ENCODE data around the gene TMEM131.
A peak's percentile ranks its signal among the peaks of the same experiment; 100 is the strongest.

TMEM131 gene

DNA sequence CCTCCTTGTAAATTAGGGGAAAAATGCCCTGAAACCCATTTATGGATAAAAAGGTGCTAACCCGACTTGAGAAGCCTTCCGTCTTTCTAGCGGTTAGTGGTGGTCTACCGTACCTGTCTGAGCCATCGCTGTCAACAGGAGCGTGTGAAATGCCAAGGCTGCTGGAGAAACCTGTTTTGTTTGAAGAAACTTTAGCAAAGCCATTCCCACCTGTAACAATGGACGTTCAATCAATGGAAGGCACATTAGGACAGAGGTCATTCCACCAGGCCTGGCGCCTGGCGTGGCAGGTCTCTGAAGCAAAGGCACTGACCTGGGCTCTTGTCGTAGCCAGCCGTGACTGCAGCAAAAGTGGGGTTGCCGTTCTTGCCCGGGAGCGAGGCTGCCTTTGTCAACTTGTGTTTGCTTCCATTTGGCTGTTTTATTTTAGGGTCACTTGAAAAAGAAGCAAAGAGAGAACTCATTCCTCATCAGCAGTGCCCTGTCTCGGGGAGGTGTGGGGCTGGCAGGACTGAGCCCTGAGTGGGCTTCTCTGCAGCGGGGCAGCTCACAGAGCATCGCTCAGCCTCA, 235.2 kb downstream of the TMEM131 start:
- DNase-seq (ENCODE audit: low spot score) = no peak

DNA sequence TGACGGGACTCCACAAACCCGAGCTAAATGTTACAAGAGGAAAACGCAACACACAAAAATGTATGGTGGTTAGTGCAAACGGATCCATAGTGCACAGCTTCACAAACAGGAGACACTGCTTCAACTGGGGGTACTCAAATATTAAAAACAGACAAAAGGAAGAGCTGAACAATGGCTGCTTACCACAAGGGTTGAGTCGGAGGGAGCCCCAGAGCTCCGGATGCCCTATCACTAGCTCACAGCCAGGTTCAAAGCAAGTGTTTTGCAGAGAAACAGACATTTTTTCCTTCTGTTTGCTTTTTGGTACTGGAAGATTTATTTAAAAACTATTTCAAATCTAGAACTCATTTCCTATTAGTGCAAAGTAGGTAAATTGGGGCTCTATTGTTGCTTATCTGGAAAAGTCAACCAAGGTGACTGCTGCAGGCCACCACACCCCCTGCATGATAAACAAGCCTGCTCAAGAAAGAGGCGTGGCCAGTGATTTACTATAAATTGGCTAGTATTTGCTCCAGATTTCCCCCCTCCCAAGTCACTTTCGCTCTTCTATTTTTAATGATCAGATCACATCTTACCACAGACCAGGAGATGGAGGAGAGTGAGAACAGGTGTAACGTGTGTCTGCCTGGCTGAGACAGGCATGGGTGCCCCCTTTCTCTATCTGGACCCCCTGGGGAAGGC, 235.9 kb downstream of the TMEM131 start:
- DNase-seq (ENCODE audit: low spot score) = no peak

DNA sequence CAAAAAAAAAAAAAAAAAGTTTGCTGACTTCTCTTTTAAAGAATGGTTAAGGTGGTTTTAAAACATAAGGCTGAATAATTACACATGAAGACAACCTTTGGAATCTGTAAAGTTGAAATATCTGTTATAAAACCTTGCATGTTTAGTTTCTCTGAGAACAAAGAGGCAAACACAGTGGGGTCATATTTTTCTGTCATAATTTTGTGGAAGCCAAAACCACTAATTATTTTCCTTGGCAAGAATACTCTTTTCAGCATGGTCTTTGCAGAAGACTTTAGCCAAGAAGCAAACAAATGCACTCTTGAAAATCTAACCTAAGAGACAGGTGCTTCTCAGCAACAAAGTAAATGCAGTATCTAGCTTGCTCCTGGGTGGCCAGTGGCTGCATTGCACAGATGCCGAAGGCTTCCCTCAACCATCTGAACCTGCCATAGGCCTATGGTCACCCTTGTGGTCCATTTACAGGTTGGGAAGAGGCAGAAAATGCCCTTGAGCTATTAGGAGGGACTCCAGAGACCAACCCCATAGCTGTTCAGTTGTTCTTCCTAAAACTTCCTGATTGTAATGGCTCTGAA, 237.5 kb downstream of the TMEM131 start:
- no peak for DNase-seq (ENCODE audit: low spot score)

DNA sequence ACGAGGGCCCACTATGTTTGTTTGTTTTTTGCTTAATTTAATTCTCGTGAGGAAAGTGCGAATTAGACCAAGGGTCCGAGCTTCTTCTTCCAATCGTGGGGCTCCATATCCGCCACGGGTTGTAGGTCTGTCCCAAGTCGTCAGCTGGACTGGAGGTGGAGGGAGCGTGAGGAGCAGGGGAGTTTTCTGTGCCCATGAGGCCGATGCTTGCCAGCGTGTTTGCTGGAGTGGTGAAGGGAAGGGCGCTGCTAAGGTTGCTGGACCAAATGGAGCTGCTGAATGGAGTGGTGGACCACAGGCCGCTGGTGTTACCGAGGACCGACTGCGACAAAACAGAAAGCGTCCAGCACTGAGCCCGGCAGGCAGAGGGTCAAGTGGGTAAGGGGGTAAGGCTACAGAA, 238.7 kb downstream of the TMEM131 start:
- no peak for DNase-seq (ENCODE audit: low spot score)

DNA sequence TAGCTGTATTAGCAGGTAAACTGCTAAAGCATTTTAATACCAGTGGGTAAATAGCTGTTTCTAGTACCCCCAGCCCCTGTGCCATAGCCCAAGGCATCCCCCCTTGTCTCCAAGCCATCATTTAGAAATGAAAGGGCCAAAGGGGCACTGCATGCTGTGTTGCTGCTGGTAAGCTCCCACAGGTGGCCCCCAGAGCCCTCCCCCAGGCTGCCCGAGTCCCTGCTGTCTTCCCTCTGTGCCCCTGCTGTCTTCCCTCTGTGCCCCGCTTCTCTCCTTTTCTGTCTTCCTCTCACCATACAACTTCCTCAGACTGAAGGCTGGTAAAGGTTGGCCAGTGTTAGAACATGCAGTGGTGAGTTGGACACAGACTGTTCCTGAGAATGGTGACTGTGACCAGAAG, 240.3 kb downstream of the TMEM131 start:
- no peak for DNase-seq (ENCODE audit: low spot score)

DNA sequence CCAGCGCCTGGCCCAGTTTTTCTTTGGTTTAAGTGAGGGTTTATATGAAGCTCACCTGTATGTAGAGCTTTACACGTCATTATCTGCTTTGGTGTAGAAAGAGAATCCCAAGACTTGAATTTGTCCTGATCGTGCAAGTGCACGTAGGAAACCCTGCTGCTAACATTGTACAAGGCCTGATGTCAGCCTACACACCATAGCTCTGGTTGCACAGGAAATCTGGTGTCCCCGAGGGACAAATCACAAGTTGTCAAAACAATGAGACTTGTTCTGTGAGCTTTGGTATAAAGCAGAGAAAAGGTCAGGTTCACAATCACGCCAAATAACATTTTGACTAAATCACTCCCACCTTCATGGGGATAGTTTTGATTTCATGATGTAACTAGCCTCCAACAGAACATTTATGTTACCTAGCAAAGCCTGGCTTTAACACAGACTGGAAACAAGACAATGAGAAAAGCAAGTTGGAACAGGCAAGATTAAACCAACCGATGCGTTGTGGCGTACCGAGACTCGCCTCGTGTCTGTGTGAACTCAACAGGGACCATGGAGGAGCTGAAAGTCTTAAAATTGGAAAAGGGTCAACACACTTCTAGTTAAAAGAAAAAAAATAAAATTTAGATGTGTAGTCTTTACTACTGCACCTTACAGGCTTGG, 240.9 kb downstream of the TMEM131 start:
- no peak for DNase-seq (ENCODE audit: low spot score)

DNA sequence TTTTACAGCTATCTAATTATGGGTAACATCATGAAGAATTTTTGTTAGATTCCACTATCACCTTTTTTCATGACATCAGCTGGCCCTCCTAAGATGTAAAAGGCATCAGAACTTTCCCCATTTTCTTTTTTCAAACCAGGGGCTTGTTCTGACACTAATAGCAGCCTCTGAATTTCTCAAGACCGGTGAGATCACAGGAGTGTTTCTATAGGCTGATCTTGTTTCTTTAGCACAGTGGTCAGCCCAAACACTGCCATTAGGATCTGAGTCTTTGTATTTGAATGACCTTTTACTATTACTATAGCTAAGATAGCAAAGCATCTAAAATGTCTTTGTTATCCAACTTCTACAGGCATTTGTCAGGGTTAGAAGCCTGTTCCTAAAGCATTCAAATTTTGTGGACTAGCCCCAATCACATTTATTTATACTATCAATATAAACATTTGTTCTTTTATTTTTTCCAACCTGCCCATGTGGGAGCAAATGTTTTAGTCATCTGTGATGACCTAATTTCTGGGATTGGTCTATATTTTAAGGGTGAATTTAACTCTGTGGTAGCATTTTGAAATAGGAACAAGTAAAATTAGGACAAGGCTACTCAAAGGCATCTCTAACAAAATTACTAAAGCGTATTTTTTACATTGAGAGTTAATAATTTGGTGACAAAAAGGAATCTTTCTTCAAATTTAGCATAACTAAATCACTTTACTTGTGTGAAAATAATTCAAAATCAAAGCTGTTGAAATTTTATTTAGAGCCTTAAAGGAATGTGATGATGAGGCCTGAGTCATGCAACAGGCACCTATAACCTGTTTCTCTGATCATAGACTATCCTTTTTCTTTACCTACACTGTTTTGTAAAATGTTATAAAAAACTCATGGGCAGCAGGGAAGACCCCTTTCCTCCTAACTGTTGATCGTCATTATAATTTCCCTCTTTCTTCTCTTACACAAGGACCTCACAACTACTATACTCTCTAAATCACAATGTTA, 243.1 kb downstream of the TMEM131 start:
- DNase-seq (ENCODE audit: low spot score) = no peak

DNA sequence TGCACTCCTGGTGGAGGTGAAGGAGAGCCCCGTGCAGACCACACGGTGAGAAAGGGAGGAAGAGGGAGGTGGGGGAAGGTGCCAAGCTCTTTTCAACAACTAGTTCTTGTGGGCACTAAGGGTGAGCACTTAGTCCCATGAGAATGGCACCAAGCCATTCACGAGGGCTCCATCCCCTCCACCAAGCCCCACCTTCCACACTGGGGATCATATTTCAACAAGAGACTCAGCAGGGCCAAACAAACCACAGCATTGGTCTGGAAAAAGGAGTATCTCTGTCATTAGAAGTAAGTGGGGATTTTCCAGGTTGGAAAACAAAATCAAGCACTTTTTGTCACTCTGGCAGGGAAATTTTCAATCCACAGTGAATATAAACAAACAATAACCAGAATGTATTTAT, 244.0 kb downstream of the TMEM131 start:
- DNase-seq (ENCODE audit: low spot score) = no peak

DNA sequence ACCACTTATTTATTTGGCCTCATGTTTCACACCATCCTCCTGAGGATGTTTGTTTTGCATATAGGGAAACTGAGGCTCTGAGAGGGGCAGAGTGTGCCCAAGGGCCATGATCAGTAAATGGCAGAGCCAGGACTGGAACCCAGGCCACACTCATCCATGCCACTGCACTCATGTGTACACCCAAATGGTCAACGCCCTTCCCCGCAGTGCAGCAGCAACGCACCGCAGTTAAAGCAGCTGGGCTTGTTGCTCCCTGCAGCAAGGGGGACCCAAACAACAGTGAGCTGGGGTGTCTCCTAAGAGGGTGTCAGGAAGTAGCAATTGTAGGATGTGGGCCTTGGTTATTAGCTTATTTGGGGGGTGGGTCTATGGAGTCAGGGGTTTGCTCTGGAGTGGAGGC, 245.7 kb downstream of the TMEM131 start:
- DNase-seq (ENCODE audit: low spot score) = no peak

DNA sequence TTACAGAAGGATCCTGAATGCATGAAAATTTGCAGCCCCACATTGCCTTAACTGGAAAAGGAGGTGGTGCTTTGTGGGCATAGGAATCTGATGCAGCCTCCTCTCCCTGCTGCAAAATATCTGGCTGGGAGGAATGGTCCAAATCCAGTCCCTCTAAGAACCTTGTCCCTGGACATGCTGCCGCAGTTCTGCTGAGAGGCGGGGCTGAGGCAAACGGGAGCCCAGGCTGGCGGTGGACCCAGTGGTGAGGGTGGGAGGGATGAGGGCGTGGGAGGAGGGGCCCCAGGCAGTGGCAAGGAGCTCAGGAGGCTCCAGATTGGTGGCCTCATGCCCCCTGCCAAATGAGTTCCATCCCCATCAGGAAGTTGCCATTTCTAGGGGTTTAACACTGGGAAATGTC, 246.2 kb downstream of the TMEM131 start:
- no peak for DNase-seq (ENCODE audit: low spot score)

DNA sequence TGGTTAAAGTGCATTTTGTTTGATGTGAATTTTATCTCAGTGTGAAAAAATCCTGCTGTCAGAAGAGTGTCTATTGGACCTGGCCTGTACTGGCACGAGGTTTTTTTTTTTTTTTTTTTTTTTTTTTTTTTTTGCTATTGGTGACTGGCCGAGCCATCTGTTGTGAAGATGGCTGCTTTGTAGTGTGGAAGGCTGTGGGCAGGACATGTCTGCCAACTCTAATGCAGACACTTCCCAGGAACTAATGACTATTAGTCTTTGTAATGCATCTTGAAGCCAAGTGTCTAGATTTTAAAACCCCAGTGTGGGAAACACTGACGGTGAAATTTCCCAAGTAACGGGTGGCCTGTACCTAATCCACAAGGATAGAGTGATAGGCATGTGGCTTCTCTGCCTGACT, 248.0 kb downstream of the TMEM131 start:
- no peak for DNase-seq (ENCODE audit: low spot score)

DNA sequence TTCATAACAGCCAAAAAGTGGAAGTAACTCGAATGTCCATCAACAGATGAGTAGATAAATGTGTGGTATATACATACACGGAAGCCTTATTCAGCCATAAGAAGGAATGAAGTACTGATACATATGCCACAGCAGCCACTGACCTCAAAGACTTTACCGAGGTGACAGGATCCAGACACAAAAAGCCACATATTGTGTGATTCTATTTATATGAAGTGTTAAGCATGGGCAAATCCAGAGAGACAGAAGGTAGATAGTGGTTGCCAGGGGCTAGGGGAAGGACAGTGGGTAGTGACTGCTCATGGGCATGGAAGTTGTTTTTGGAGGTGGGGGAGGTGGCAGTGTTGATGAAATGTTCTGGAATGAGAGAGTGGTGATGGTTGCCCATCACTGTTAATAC, 248.5 kb downstream of the TMEM131 start:
- no peak for DNase-seq (ENCODE audit: low spot score)

DNA sequence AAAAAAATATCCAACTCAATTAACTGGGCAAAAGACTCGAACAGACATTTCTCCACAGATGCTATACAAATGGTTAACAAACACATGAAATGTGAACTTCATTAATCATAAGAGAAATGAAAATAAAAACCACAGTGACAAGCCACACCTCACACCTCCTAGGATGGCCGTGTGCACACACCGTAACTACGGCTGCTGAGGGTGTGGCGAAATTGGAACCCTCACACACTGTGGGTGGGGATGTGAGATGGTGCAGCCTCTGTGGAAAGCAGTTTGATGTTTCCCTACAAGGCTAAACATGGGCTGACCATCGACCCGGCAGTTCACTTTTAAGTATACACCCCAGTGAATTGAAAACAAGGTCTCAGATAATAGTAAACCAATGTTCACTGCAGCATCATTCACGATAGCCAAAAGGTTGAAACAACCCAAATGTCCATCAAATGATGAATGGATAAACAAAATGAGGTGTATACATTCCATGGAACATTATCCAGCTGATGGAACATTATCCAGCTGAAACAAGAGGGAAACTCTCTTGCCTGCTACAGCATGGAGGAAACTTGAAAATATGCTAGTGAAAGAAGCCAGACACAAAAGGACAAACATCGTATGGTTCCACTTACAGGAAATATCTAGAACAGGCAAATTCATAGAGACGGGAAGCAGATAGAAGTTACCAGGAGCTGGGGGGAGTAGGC, 250.1 kb downstream of the TMEM131 start:
- no peak for DNase-seq (ENCODE audit: low spot score)

DNA sequence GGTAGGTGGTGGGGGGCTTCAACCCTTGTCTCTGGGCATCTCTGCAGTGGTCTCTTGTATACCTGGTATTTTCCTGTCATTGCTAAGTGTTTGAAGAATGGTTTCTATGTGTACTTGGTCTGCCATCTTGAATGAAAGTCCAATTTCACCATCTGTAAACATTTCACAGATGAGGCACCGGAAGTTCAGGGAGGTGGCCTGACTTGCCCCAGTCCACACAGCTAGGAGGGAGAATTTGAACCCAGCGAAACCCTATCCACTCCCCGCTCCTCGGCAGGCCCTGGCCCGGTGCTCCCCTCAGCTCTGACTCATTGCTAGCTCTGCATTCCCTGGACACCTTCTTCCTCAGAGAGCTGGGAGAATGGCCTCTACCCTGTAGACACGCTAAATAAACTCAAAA, 251.8 kb downstream of the TMEM131 start:
- no peak for DNase-seq (ENCODE audit: low spot score)

DNA sequence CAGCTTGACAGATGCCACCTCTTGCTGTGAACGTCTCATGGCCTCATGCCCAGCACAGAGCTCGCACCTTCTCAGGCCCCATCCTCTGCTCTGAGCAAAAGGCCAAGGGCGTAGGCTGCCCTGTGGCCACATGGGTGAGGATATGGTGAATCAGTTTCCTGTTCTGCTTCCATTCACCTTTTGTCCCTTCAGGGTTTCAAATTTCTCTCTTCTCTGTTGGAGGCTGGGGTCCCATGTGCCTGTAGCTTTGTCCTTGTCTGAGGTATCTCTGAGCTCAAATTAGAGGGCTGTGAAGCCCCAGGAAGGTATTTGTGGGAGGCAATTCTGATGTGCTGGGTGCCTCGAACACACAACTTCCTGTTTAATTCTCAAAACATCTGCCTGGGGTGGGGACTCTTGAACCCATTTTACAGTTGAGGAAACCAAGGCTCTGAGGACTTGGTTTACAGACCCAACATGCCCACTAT, 253.3 kb downstream of the TMEM131 start:
- DNase-seq (ENCODE audit: low spot score) = no peak

DNA sequence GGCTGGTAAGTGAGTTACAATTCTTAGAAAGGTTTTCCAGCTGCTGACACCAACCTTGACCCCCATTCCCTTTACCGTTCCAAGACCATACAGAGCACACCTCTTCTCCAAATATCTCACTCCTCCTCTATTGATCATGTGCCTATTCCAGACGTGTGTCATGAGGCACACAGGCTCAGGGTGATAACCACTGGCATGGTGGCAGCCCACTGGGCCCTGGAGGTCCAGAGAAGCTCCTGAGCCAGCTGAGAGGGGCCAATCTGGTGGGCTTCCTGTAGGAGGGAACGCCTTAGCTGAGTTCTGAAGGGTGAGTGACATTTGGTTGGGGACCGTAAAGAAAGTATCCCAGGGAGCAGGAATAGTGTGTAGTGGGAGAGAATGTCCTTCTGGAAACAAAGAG, 254.1 kb downstream of the TMEM131 start:
- no peak for DNase-seq (ENCODE audit: low spot score)

DNA sequence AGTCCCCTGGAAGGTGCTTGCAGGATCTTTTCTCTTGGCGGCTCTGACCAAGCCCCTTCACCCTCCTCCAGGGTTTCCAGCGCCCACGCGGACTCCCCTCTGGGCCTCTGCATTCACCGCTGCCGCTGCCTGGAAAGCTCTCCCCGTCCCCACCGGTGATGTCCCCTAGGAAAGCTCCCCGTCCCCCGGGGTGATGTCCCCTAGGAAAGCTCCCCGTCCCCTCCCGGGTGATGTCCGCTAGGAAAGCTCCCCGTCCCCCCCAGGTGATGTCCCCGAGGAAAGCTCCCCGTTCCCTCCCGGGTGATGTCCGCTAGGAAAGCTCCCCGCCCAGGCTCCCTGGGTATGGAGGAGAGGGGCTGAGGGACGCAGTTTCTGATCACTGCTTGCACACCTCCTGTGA, 254.5 kb downstream of the TMEM131 start:
- DNase-seq (ENCODE audit: low spot score) = no peak

DNA sequence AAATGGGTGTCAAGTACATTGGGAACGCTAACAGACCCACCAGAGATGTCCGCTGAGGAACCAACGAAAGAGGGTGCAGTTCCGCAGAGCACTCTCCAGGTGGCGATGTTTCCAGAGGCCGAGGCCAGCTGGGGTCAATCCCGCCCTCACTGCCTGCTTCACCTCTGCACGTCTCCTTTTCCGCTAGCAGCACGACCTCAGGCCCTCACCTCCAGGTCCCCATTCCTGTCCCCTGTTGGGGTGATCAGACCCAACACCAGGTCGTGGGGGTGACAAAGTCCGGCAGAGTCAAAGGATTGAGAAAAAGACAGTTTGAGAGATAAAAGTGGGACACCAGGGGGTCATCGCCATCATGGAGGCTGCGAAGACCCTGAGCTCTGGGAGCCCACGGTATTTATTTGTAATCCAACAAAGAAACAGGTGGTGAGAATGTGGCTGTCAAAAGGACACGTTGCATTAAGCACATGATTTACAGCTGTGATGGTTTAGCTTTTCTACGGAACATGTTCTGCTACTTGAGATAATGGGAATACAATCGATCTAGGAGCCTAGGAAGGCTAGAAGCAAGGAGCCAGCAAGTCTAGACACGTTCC, 255.1 kb downstream of the TMEM131 start:
- DNase-seq (ENCODE audit: low spot score) = peak; percentile 29

DNA sequence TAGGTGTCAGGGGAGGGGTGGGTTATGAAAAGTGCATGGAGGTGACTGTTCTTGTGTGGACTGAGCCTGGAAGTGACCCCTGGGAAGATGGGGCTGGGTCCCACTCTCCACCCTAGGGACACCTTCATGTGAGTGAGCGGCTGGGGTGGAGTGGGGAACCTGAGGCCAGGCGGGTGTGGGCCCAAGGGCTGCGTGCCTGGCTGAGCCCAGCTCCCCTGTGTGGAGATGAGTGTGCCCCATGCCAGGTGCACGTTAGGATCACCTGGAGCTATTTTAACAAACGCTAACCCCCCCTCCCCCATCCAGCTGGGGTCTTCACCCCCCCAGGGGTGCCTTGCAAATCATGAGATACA, 255.9 kb downstream of the TMEM131 start:
- DNase-seq (ENCODE audit: low spot score) = no peak

DNA sequence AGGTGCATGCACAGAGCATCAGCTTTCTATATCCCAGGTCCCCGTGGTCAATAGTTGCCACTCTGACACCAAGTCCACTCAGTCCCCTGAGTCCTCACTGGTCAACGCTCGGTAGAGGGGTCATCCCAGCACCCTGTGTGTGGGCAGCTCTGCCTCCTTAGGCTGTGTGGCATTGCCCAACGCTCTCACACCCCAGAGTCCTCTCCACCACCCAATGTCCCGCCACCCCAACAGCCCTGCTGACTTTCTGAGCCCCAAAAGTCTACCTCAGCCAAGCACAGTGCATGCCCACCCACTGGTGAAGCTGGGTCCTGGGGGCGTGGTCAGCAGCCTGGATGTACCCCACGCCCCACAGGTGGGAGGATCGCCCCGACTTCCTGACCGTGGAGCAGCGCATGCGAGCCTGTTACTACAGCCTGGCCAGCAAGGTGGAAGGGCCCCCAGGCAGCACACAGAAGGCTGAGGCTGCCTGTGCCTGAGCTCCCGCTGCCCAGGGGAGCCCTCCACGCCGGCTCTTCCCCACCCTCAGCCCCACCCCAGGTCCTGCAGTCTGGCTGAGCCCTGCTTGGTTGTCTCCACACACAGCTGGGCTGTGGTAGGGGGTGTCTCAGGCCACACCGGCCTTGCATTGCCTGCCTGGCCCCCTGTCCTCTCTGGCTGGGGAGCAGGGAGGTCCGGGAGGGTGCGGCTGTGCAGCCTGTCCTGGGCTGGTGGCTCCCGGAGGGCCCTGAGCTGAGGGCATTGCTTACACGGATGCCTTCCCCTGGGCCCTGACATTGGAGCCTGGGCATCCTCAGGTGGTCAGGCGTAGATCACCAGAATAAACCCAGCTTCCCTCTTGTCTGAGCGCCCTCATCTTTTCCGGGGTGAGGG, 256.5 kb downstream of the TMEM131 start:
- DNase-seq (ENCODE audit: low spot score) = no peak

All from hematopoietic multipotent progenitor cell treated with erythropoietin and hydrocortisone succinate and interleukin-3 and kit ligand, for 17 days (in vitro differentiated cells).